ENCODE measurements around the gene SLC2A1.

- no peak for TF ChIP-seq EZH2 (IDR thresholded peaks at IDR 0.05)
- TF ChIP-seq CTCF (IDR thresholded peaks at IDR 0.05): peak; percentile 53
These were observed 34.4 kb downstream of the SLC2A1 start for GRCh38 chr1:42924082-42924850.

Measured in neural progenitor cell (in vitro differentiated cells).